ENCODE data around the gene ANGPTL8. TPM values are rescaled to one million over a fixed set of nuclear protein-coding genes. Genes with fewer than 3 reads are reported as not detected.

Gene ANGPTL8
- total and polyA plus RNA-seq, 9 of the 15 experiments (the other 6 are each of a cell fraction or from before 2014, with no cell fraction given) = not detected

DNA sequence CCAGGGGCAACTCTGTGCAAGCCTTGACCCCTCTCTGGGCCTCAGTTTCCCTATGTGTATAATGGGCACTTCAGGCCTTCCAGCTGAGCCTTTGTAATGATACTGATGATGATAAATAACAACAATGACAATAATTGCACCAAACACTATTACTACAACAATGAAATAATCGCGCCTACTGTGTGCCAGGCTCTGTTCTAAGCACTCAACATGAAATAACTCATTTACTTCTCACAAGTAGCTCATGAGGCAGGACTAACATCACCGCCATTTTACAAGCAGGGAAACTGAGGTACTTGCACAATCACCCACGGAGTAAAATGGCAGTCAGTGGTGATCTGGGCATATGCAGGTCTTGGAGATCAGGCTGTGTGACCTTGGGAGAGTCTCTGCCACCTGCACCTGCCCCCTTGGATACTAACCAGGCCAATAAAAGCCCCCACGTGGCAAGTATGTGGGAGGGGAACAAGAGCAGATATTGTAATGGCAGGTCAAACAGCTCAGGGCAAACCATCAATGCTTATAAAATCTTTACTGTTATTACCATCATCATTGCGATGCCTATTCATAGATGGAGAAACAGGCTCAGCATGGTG is 540 bp upstream of the ANGPTL8 start:
- no peaks in the 10 kb centered on the region for H3K9me3 ChIP-seq (replicated peaks; ENCODE audit: control insufficient read depth, insufficient read depth, low read depth, low read length)
- no peak overlapping the region for H3K9ac ChIP-seq (ENCODE audit: insufficient read depth in 1 of 2, low read depth in 2 of 2, low read length in 2 of 2)
- FAIRE-seq = no peak
- intact Hi-C loops (cut with micrococcal nuclease) (no loop called here), in situ Hi-C loops (cut with MboI) (no loop called here)
- ChIA-PET POLR2A (interaction anchor here (0.6 to 1.2 kb wide), 2 partner anchors 21 to 663 kb away, joined by 3 read pairs; no protein-coding TSS in a partner anchor), CTCF (ENCODE audit: low intra/inter-chr PET ratio) (no interaction called here)
- H3K4me3 ChIP-seq = no peak overlapping the region
- BruUV-seq (replicated peaks) = no TSS peak
- no peaks in the 10 kb centered on the region for H3K9me1 ChIP-seq (ENCODE audit: control insufficient read depth, insufficient read depth, low read length)
- ATAC-seq = no peak
- H3K36me3 ChIP-seq (ENCODE audit: control insufficient read depth, insufficient read depth, low read length) = no peaks in the 10 kb centered on the region
- H3K27ac ChIP-seq (ENCODE audit: extremely low read depth, low read depth, low read length) = no peak overlapping the region
- H3K4me2 ChIP-seq (ENCODE audit: insufficient read depth, low read length) = no peak overlapping the region
- TF ChIP-seq RBBP5 (IDR thresholded peaks at IDR 0.05; ENCODE audit: borderline replicate concordance, insufficient read depth, low read length, poor library complexity, severe bottlenecking) (no peak), XRCC3 (IDR thresholded peaks at IDR 0.05) (no peak), ZKSCAN1 (IDR thresholded peaks at IDR 0.05; ENCODE audit: low read depth, low read length) (peak; percentile 50; the same call in 1 of the 2 replicates), CLOCK (CRISPR knock-in tag; IDR thresholded peaks at IDR 0.05; ENCODE audit: borderline replicate concordance) (no peak), CEBPB (tag; IDR thresholded peaks at IDR 0.05) (peak; percentile 9; the same call in 1 of the 2 replicates), NFE2L1 (tag; IDR thresholded peaks at IDR 0.05; ENCODE audit: borderline replicate concordance, low read depth) (no peak), ZKSCAN8 (CRISPR knock-in tag; IDR thresholded peaks at IDR 0.05) (no peak)
- H3K79me2 ChIP-seq (ENCODE audit: control insufficient read depth, insufficient read depth, low read length) = no peaks in the 10 kb centered on the region
- H3K4me1 ChIP-seq (replicated peaks in 1 of 2; ENCODE audit: control insufficient read depth in 2 of 2, insufficient read depth in 2 of 2, low read length in 2 of 2) = peaks cover 0 to 41% of the 10 kb centered on the region in 2 experiments; a peak in 2 of 5 replicates
- no peak overlapping the region for H2AFZ ChIP-seq (ENCODE audit: low read depth, low read length)
- no peaks in the 10 kb centered on the region for H3K27me3 ChIP-seq (ENCODE audit: control insufficient read depth in 2 of 2, insufficient read depth in 2 of 2, low read length in 2 of 2)
- H4K20me1 ChIP-seq (replicated peaks; ENCODE audit: control insufficient read depth, insufficient read depth, low read length) = no peaks in the 10 kb centered on the region
- WGBS (ENCODE audit: insufficient coverage, low coverage, missing lambda C conversion rate) = 43% methylated on average over 6 of the region's 6 CpGs
- no peak for DNase-seq (ENCODE audit: extremely low read depth in 1 of 4, low spot score in 3 of 4)

Data from K562 (cell line).